Measurements from ENCODE around the gene LSS.

LSS gene

GRCh38 chr21:46218906-46219590 is 9.5 kb downstream of the LSS start:
- no peak for DNase-seq (ENCODE audit: low read depth)

GRCh38 chr21:46217511-46218196 is 10.9 kb downstream of the LSS start:
- DNase-seq (ENCODE audit: low read depth), result no peak

GRCh38 chr21:46216132-46216747 is 12.3 kb downstream of the LSS start:
- DNase-seq (ENCODE audit: low read depth), result no peak

- DNase-seq (ENCODE audit: low read depth), result no peak
Observed at GRCh38 chr21:46215436-46216131, 13.0 kb downstream of the LSS start.

- DNase-seq (ENCODE audit: low read depth), result no peak
Observed at GRCh38 chr21:46214478-46215340, 13.9 kb downstream of the LSS start.

GRCh38 chr21:46213620-46214286 is 14.8 kb downstream of the LSS start:
- no peak for DNase-seq (ENCODE audit: low read depth)

- DNase-seq (ENCODE audit: low read depth), result no peak
Observed at GRCh38 chr21:46212721-46213484, 15.7 kb downstream of the LSS start.

- no peak for DNase-seq (ENCODE audit: low read depth)
Observed at GRCh38 chr21:46211786-46212720, 16.5 kb downstream of the LSS start.

GRCh38 chr21:46211376-46211775 is 17.2 kb downstream of the LSS start:
- DNase-seq (ENCODE audit: low read depth), result no peak

GRCh38 chr21:46210378-46211136 is 18.0 kb downstream of the LSS start:
- no peak for DNase-seq (ENCODE audit: low read depth)

- DNase-seq (ENCODE audit: low read depth), result no peak
Observed at GRCh38 chr21:46208761-46209721, 19.5 kb downstream of the LSS start.

- no peak for DNase-seq (ENCODE audit: low read depth)
Observed at GRCh38 chr21:46207920-46208591, 20.5 kb downstream of the LSS start.

- DNase-seq (ENCODE audit: low read depth), result no peak
Observed at GRCh38 chr21:46207006-46207919, 21.3 kb downstream of the LSS start.

GRCh38 chr21:46206163-46207005 is 22.2 kb downstream of the LSS start:
- no peak for DNase-seq (ENCODE audit: low read depth)

- DNase-seq (ENCODE audit: low read depth), result no peak
Observed at GRCh38 chr21:46205766-46206162, 22.8 kb downstream of the LSS start.
